Neural progenitor cell (in vitro differentiated cells): ENCODE data around the gene INPP5F.

Experiments used
- EZH2 ChIP-seq: fragments of 200-600 bp; sonication (generic); IDR thresholded peaks from 2 replicates; pipeline ENCODE4 v1.6.1; 2017; ENCODE audit warnings: antibody characterized with exemption, mild to moderate bottlenecking, moderate library complexity
- TF ChIP-seq, protein P1 (sequence below): fragments of 200-600 bp; sonication (generic); IDR thresholded peaks from 2 replicates; pipeline ENCODE4 v1.5.1; 2017; ENCODE audit warnings: antibody characterized with exemption, mild to moderate bottlenecking

DNA sequence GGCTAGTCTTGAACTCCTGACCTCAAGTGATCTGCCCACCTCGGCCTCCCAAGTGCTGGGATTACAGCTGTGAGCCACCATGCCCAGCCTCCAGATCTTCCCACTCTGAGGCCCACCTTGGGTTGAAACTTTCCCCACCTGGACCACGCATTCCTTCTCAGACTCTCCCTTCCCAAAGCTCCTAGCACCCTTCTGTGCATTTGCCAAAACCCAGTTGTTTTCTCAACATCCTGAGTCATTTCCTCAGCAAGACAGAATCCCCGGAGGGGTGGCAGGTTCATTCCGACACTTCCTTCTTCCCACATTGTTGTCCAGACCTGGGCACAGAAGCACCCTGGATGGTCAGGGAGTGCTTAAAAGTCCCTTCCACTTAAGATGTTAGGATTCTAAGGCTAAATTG, 45.8 kb upstream of the INPP5F start:
- no peak for TF ChIP-seq EZH2
- TF ChIP-seq, protein P1, sequence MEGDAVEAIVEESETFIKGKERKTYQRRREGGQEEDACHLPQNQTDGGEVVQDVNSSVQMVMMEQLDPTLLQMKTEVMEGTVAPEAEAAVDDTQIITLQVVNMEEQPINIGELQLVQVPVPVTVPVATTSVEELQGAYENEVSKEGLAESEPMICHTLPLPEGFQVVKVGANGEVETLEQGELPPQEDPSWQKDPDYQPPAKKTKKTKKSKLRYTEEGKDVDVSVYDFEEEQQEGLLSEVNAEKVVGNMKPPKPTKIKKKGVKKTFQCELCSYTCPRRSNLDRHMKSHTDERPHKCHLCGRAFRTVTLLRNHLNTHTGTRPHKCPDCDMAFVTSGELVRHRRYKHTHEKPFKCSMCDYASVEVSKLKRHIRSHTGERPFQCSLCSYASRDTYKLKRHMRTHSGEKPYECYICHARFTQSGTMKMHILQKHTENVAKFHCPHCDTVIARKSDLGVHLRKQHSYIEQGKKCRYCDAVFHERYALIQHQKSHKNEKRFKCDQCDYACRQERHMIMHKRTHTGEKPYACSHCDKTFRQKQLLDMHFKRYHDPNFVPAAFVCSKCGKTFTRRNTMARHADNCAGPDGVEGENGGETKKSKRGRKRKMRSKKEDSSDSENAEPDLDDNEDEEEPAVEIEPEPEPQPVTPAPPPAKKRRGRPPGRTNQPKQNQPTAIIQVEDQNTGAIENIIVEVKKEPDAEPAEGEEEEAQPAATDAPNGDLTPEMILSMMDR = no peak
